ENCODE results near the gene RNU6-9.

Gene RNU6-9

GRCh38 chr19:927351-927779 is 34.1 kb downstream of the RNU6-9 start (continued):
- TF ChIP-seq, protein P1, sequence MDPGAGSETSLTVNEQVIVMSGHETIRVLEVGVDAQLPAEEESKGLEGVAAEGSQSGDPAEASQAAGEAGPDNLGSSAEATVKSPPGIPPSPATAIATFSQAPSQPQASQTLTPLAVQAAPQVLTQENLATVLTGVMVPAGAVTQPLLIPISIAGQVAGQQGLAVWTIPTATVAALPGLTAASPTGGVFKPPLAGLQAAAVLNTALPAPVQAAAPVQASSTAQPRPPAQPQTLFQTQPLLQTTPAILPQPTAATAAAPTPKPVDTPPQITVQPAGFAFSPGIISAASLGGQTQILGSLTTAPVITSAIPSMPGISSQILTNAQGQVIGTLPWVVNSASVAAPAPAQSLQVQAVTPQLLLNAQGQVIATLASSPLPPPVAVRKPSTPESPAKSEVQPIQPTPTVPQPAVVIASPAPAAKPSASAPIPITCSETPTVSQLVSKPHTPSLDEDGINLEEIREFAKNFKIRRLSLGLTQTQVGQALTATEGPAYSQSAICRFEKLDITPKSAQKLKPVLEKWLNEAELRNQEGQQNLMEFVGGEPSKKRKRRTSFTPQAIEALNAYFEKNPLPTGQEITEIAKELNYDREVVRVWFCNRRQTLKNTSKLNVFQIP (CRISPR knock-in tag; IDR thresholded peaks at IDR 0.05; ENCODE audit: borderline replicate concordance, low read depth), result no peak
- no peak for TF ChIP-seq CREB5 (CRISPR knock-in tag; IDR thresholded peaks at IDR 0.05; ENCODE audit: low read depth)

- no peak for TF ChIP-seq OSR1 (CRISPR knock-in tag; IDR thresholded peaks at IDR 0.05)
- no peak for TF ChIP-seq ESRRG (CRISPR knock-in tag; IDR thresholded peaks at IDR 0.05)
- TF ChIP-seq ZFP30 (CRISPR knock-in tag; IDR thresholded peaks at IDR 0.05), result no peak
- no peak for TF ChIP-seq BACH2 (CRISPR knock-in tag; IDR thresholded peaks at IDR 0.05; ENCODE audit: borderline replicate concordance)
- no peak for TF ChIP-seq TCF4 (CRISPR knock-in tag; IDR thresholded peaks at IDR 0.05; ENCODE audit: borderline replicate concordance)
- TF ChIP-seq ZC3H10 (CRISPR knock-in tag; IDR thresholded peaks at IDR 0.05), result no peak
- TF ChIP-seq PATZ1 (CRISPR knock-in tag; IDR thresholded peaks at IDR 0.05; ENCODE audit: borderline replicate concordance), result no peak
- no peak for TF ChIP-seq GLIS3 (CRISPR knock-in tag; IDR thresholded peaks at IDR 0.05)
- no peak for TF ChIP-seq ARNTL (CRISPR knock-in tag; IDR thresholded peaks at IDR 0.05; ENCODE audit: borderline replicate concordance, low read depth)
- no peak for TF ChIP-seq ZFP3 (CRISPR knock-in tag; IDR thresholded peaks at IDR 0.05)
- TF ChIP-seq RARB (CRISPR knock-in tag; IDR thresholded peaks at IDR 0.05), result no peak
- no peak for TF ChIP-seq CSDC2 (CRISPR knock-in tag; IDR thresholded peaks at IDR 0.05)
- no peak for TF ChIP-seq CSRNP3 (CRISPR knock-in tag; IDR thresholded peaks at IDR 0.05)
- TF ChIP-seq ZNF8 (CRISPR knock-in tag; IDR thresholded peaks at IDR 0.05), result no peak
- TF ChIP-seq, protein P1 (CRISPR knock-in tag; IDR thresholded peaks at IDR 0.05; ENCODE audit: borderline replicate concordance, low read depth), result no peak
- no peak for TF ChIP-seq ZNF565 (CRISPR knock-in tag; conservative IDR thresholded peaks at IDR 0.05; ENCODE audit: low read depth)
- TF ChIP-seq TOX (CRISPR knock-in tag; IDR thresholded peaks at IDR 0.05; ENCODE audit: borderline replicate concordance), result no peak
- no peak for TF ChIP-seq PPARA (CRISPR knock-in tag; IDR thresholded peaks at IDR 0.05; ENCODE audit: borderline replicate concordance)
- TF ChIP-seq CREB5 (CRISPR knock-in tag; IDR thresholded peaks at IDR 0.05; ENCODE audit: low read depth), result no peak
- no peak for TF ChIP-seq ISL1 (CRISPR knock-in tag; IDR thresholded peaks at IDR 0.05)
- no peak for ATAC-seq
Observed at GRCh38 chr19:927780-928401, 34.6 kb downstream of the RNU6-9 start.

DNA sequence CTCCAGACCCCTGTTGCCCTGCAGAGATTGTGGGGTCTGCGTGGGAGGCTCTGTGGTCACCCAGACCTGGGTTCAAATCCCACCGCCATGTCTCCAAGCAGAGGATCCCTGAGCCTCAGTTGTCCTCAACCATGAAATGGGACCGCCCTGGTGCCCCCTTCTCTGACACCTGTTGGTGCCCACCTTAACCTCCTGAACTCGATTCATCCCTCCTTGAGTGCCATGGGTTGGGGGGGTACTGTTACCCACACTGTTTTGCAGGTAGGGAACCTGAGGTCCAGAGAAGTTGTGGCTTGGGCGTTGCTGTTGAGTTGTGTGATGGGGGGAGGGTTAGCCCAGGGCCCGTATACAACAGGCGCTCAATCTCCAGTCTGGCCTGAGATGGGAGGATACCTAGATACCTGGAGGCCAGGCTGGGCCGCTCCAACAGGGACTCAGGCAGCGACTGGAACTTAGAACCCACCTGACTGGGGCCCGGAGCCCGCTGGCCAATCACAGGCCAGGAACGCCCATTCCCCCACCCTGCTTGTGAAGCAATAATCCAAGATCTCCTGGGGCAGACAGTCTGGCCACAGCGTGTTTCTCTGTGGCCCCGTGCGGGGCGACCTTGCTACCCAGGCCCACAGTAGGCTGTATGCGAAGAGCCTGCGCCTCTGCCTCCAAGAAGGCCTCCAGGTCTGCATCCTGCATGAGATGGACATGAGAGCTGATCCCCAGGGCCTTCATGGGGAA is 35.4 kb downstream of the RNU6-9 start:
- ATAC-seq, result no peak
- no peak for TF ChIP-seq BACH2 (CRISPR knock-in tag; IDR thresholded peaks at IDR 0.05; ENCODE audit: borderline replicate concordance)
- no peak for TF ChIP-seq ZNF8 (CRISPR knock-in tag; IDR thresholded peaks at IDR 0.05)
- TF ChIP-seq ESRRG (CRISPR knock-in tag; IDR thresholded peaks at IDR 0.05), result no peak
- TF ChIP-seq, protein P1 (CRISPR knock-in tag; IDR thresholded peaks at IDR 0.05; ENCODE audit: borderline replicate concordance, low read depth), result no peak
- TF ChIP-seq CSDC2 (CRISPR knock-in tag; IDR thresholded peaks at IDR 0.05), result no peak
- TF ChIP-seq SNAI2 (CRISPR knock-in tag; IDR thresholded peaks at IDR 0.05), result no peak
- no peak for TF ChIP-seq RARB (CRISPR knock-in tag; IDR thresholded peaks at IDR 0.05)
- TF ChIP-seq TOX (CRISPR knock-in tag; IDR thresholded peaks at IDR 0.05; ENCODE audit: borderline replicate concordance), result no peak
- TF ChIP-seq PATZ1 (CRISPR knock-in tag; IDR thresholded peaks at IDR 0.05; ENCODE audit: borderline replicate concordance), result no peak
- TF ChIP-seq ZFP30 (CRISPR knock-in tag; IDR thresholded peaks at IDR 0.05), result no peak
- no peak for TF ChIP-seq CREB5 (CRISPR knock-in tag; IDR thresholded peaks at IDR 0.05; ENCODE audit: low read depth)

All from SK-N-SH treated with all-trans-retinoic acid at 6 μM for 48 hours (cell line).